H9 (cell line): ENCODE data around the gene AURKB. TPM values are rescaled to one million over a fixed set of nuclear protein-coding genes. Genes with fewer than 3 reads are reported as not detected.

ENCODE experiments used
- DNase-seq: peaks from one replicate; pipeline ENCODE4 v3.0.0-alpha.2; 2017
- H2AFZ ChIP-seq: one replicate; pipeline ENCODE4 v1.6.1; 2013; ENCODE audit warnings: mild to moderate bottlenecking, low read length, control low read depth, moderate library complexity
- H2AK5ac ChIP-seq: 2 replicates; pipeline ENCODE4 v1.6.1; 2013; ENCODE audit warnings: low read length, control low read depth, mixed read lengths; ENCODE audit not compliant: insufficient read length
- H2BK120ac ChIP-seq: one replicate; pipeline ENCODE4 v1.6.1; 2013; ENCODE audit warnings: low read depth, mild to moderate bottlenecking, low read length, control low read depth, inconsistent platforms; ENCODE audit not compliant: poor library complexity, severe bottlenecking
- H2BK12ac ChIP-seq: 2 replicates; pipeline ENCODE4 v1.6.1; 2013; ENCODE audit warnings: low read length, control low read depth, mixed read lengths, low read depth; ENCODE audit not compliant: insufficient read length
- H2BK15ac ChIP-seq: 2 replicates; pipeline ENCODE4 v1.6.1; 2013; ENCODE audit warnings: low read depth, low read length, control low read depth
- H2BK20ac ChIP-seq: one replicate; pipeline ENCODE4 v1.6.1; 2013; ENCODE audit warnings: low read depth, mild to moderate bottlenecking, low read length, control low read depth, inconsistent platforms; ENCODE audit not compliant: poor library complexity, severe bottlenecking
- H2BK5ac ChIP-seq: 2 replicates; pipeline ENCODE4 v1.6.1; 2013; ENCODE audit warnings: low read length, control low read depth, mixed read lengths; ENCODE audit not compliant: insufficient read length
- H3K14ac ChIP-seq: 2 replicates; pipeline ENCODE4 v1.6.1; 2013; ENCODE audit warnings: low read length, control low read depth; ENCODE audit not compliant: insufficient read depth
- H3K18ac ChIP-seq: 2 replicates; pipeline ENCODE4 v1.6.1; 2013; ENCODE audit warnings: low read depth, mild to moderate bottlenecking, mixed read lengths, low read length, control low read depth; ENCODE audit not compliant: insufficient read length
- H3K23ac ChIP-seq: 2 replicates; pipeline ENCODE4 v1.6.1; 2013; ENCODE audit warnings: low read length, control low read depth, mixed read lengths, low read depth; ENCODE audit not compliant: insufficient read length
- H3K23me2 ChIP-seq: 2 replicates; pipeline ENCODE4 v1.6.1; 2013; ENCODE audit warnings: low read depth, mild to moderate bottlenecking, mixed read lengths, low read length, control low read depth; ENCODE audit not compliant: insufficient read length, poor library complexity, severe bottlenecking
- H3K27ac ChIP-seq: 2 replicates; pipeline ENCODE4 v1.5.1; 2013; ENCODE audit warnings: low read length, control low read depth, mixed read lengths, low read depth; ENCODE audit not compliant: insufficient read length
- H3K27me3 ChIP-seq: 2 replicates; pipeline ENCODE4 v1.6.1; 2013; ENCODE audit warnings: low read length, control low read depth, inconsistent platforms; ENCODE audit not compliant: insufficient read depth
- H3K4ac ChIP-seq: 2 replicates; pipeline ENCODE4 v1.6.1; 2013; ENCODE audit warnings: low read depth, mild to moderate bottlenecking, control low read depth, inconsistent platforms, low read length, moderate library complexity
- H3K4me1 ChIP-seq: 2 replicates; pipeline ENCODE4 v1.6.1; 2013; ENCODE audit warnings: low read length, control low read depth, inconsistent platforms; ENCODE audit not compliant: insufficient read depth
- H3K4me2 ChIP-seq: 2 replicates; pipeline ENCODE4 v1.6.1; 2013; ENCODE audit warnings: low read length, control low read depth, mixed read lengths; ENCODE audit not compliant: insufficient read length, insufficient read depth
- H3K56ac ChIP-seq: 2 replicates; pipeline ENCODE4 v1.6.1; 2013; ENCODE audit warnings: low read depth, mild to moderate bottlenecking, mixed read lengths, low read length, control low read depth; ENCODE audit not compliant: insufficient read length
- H3K79me1 ChIP-seq: 2 replicates; pipeline ENCODE4 v1.6.1; 2013; ENCODE audit warnings: low read depth, mild to moderate bottlenecking, moderate library complexity, low read length, control low read depth, inconsistent platforms; ENCODE audit not compliant: insufficient read depth, poor library complexity, severe bottlenecking
- H3K79me2 ChIP-seq: 2 replicates; pipeline ENCODE4 v1.6.1; 2013; ENCODE audit warnings: low read length, control low read depth, inconsistent platforms; ENCODE audit not compliant: insufficient read depth
- H3K9ac ChIP-seq: 2 replicates; pipeline ENCODE4 v1.6.1; 2013; ENCODE audit warnings: low read length, control low read depth, mixed read lengths; ENCODE audit not compliant: insufficient read length; ENCODE audit errors: extremely low read depth
- H3K9me3 ChIP-seq: one replicate; pipeline ENCODE4 v1.6.1; 2013; ENCODE audit warnings: low read depth, low read length, inconsistent platforms; ENCODE audit not compliant: control insufficient read depth
- H3T11ph ChIP-seq: one replicate; pipeline ENCODE4 v1.6.1; 2013; ENCODE audit warnings: mild to moderate bottlenecking, low read length, control low read depth, inconsistent platforms
- H4K20me1 ChIP-seq: one replicate; pipeline ENCODE4 v1.6.1; 2013; ENCODE audit not compliant: control insufficient read depth, insufficient read length, insufficient read depth
- H4K5ac ChIP-seq: 2 replicates; pipeline ENCODE4 v1.6.1; 2013; ENCODE audit warnings: low read depth, mild to moderate bottlenecking, mixed read lengths, low read length, control low read depth; ENCODE audit not compliant: insufficient read length
- H4K8ac ChIP-seq: replicated peaks from 2 replicates; pipeline ENCODE4 v1.6.1; 2013; ENCODE audit warnings: low read length, control low read depth, mixed read lengths, low read depth; ENCODE audit not compliant: insufficient read length
- H4K91ac ChIP-seq: 2 replicates; pipeline ENCODE4 v1.6.1; 2013; ENCODE audit warnings: low read depth, mild to moderate bottlenecking, moderate library complexity, mixed read lengths, low read length, control low read depth; ENCODE audit not compliant: insufficient read length
- H3K27ac Mint-ChIP-seq, 3 experiments: 2 replicates in 2 of 3; 3 replicates in 1 of 3; pipeline ENCODE4 v1.8.0; 2020 to 2021; ENCODE audit warnings: mixed read lengths in 3 of 3, mild to moderate bottlenecking in 1 of 3, moderate library complexity in 1 of 3
- H3K27me3 Mint-ChIP-seq: 2 replicates; pipeline ENCODE4 v1.8.0; 2021; ENCODE audit warnings: low read depth, mild to moderate bottlenecking, moderate library complexity, mixed read lengths
- H3K36me3 Mint-ChIP-seq, 3 experiments: 2 replicates in 2 of 3; 3 replicates in 1 of 3; pipeline ENCODE4 v1.8.0; 2020 to 2021; ENCODE audit warnings: low read depth in 3 of 3, mixed read lengths in 3 of 3; ENCODE audit not compliant: insufficient read depth in 1 of 3
- H3K4me1 Mint-ChIP-seq, 2 experiments: 2 replicates each; pipeline ENCODE4 v1.8.0; 2020; ENCODE audit warnings: mixed read lengths in 2 of 2
- H3K4me3 Mint-ChIP-seq, 2 experiments: 2 replicates in 1 of 2; 3 replicates in 1 of 2; pipeline ENCODE4 v1.8.0; 2020 to 2021; ENCODE audit warnings: mild to moderate bottlenecking in 2 of 2, mixed read lengths in 2 of 2, moderate library complexity in 1 of 2
- H3K9me3 Mint-ChIP-seq, 2 experiments: 2 replicates in 1 of 2; 3 replicates in 1 of 2; pipeline ENCODE4 v1.8.0; 2020; ENCODE audit warnings: mild to moderate bottlenecking in 2 of 2, mixed read lengths in 2 of 2, moderate library complexity in 1 of 2
- WGBS: extraction: QIAGEN DNeasy Blood & Tissue Kit; methylation state at CpG from one replicate; pipeline ENCODE4 v1.1.7; 2013; ENCODE audit warnings: missing lambda C conversion rate, low lambda C conversion rate, mixed read lengths; ENCODE audit not compliant: insufficient read length; ENCODE audit errors: extremely low coverage; 5-methylcytosine and 5-hydroxymethylcytosine counted together
- total RNA-seq: library from RNA; stranded (reverse); gene quantifications from 2 replicates; pipeline ENCODE4 v1.2.1, GENCODE V29; 2021
- TF ChIP-seq, protein P1 (sequence below): fragments of 200-600 bp; sonication (generic); conservative IDR thresholded peaks from 3 replicates; pipeline ENCODE4 v1.8.0; 2021; ENCODE audit warnings: antibody characterized with exemption, mild to moderate bottlenecking

The AURKB gene
- total RNA-seq, 1 experiment from 2014 or later = 171 TPM

GRCh38 chr17:8192070-8192815 lies 18.1 kb downstream of the AURKB start:
- peaks cover 10% of the 10 kb centered on the region for H3K23me2 ChIP-seq
- no peak overlapping the region for H2BK15ac ChIP-seq
- H3K4me2 ChIP-seq = peak overlapping the region; percentile 62
- no peak overlapping the region for H3K14ac ChIP-seq
- H2BK20ac ChIP-seq = no peak overlapping the region
- H3K9ac ChIP-seq = peak overlapping the region; percentile 48
- Mint-ChIP-seq H3K27me3 (peaks cover 8% of the 10 kb centered on the region), H3K9me3 (no peaks in the 10 kb centered on the region), H3K4me3 (no peak overlapping the region), H3K27ac (no peak overlapping the region), H3K4me1 (peaks cover 8 to 15% of the 10 kb centered on the region in 2 experiments), H3K36me3 (no peaks in the 10 kb centered on the region)
- no peak overlapping the region for H3K23ac ChIP-seq
- H3K79me2 ChIP-seq = no peaks in the 10 kb centered on the region
- no peak overlapping the region for H4K91ac ChIP-seq
- no peak overlapping the region for H3K4ac ChIP-seq
- H3K27ac ChIP-seq = peak overlapping the region; percentile 23
- H3K18ac ChIP-seq = peak overlapping the region; percentile 6
- peaks cover under 1% of the 10 kb centered on the region for H4K20me1 ChIP-seq
- no peak overlapping the region for H2BK120ac ChIP-seq
- no peaks in the 10 kb centered on the region for H3K79me1 ChIP-seq
- H2AK5ac ChIP-seq = no peak overlapping the region
- H3K4me1 ChIP-seq = peaks cover 9% of the 10 kb centered on the region; the same call in 1 of the 2 replicates
- no peak overlapping the region for H3T11ph ChIP-seq
- no peak overlapping the region for H2BK12ac ChIP-seq
- H4K5ac ChIP-seq = no peak overlapping the region
- H2BK5ac ChIP-seq = no peak overlapping the region
- H3K27me3 ChIP-seq = peaks cover 2% of the 10 kb centered on the region; the same call in 1 of the 2 replicates
- no peak overlapping the region for H4K8ac ChIP-seq
- DNase-seq = peak; percentile 97
- no peak overlapping the region for H2AFZ ChIP-seq
- H3K56ac ChIP-seq = no peak overlapping the region
- TF ChIP-seq, protein P1, sequence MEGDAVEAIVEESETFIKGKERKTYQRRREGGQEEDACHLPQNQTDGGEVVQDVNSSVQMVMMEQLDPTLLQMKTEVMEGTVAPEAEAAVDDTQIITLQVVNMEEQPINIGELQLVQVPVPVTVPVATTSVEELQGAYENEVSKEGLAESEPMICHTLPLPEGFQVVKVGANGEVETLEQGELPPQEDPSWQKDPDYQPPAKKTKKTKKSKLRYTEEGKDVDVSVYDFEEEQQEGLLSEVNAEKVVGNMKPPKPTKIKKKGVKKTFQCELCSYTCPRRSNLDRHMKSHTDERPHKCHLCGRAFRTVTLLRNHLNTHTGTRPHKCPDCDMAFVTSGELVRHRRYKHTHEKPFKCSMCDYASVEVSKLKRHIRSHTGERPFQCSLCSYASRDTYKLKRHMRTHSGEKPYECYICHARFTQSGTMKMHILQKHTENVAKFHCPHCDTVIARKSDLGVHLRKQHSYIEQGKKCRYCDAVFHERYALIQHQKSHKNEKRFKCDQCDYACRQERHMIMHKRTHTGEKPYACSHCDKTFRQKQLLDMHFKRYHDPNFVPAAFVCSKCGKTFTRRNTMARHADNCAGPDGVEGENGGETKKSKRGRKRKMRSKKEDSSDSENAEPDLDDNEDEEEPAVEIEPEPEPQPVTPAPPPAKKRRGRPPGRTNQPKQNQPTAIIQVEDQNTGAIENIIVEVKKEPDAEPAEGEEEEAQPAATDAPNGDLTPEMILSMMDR = no peak
- WGBS = no CpG with 5 or more reads among the region's 12 CpGs
- H3K9me3 ChIP-seq = no peaks in the 10 kb centered on the region
